HG02763 (cell line): ENCODE results near the gene NME5.
"Not testable (repeated sequence)": the region's sequence is repeated elsewhere in the genome, so short reads cannot be mapped to it uniquely, and the experiment has no call there.

Source experiments
- ATAC-seq: cut with Tn5 transposase; IDR thresholded peaks from one replicate; pipeline ENCODE4 v1.9.1; 2021; ENCODE audit warnings: mild to moderate bottlenecking, moderate library complexity; ENCODE audit not compliant: unreplicated experiment

The NME5 gene, protein sequence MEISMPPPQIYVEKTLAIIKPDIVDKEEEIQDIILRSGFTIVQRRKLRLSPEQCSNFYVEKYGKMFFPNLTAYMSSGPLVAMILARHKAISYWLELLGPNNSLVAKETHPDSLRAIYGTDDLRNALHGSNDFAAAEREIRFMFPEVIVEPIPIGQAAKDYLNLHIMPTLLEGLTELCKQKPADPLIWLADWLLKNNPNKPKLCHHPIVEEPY

GRCh38 chr5:138138949-138139780 lies at the start of gene NME5:
Gene NME5 (minus strand): TSS chr5:138139428. CDS start chr5:138138780, 648 bp downstream.
- no peak for ATAC-seq

GRCh38 chr5:138188626-138189025 lies 49.4 kb upstream of the NME5 start:
- no peak for ATAC-seq

DNA sequence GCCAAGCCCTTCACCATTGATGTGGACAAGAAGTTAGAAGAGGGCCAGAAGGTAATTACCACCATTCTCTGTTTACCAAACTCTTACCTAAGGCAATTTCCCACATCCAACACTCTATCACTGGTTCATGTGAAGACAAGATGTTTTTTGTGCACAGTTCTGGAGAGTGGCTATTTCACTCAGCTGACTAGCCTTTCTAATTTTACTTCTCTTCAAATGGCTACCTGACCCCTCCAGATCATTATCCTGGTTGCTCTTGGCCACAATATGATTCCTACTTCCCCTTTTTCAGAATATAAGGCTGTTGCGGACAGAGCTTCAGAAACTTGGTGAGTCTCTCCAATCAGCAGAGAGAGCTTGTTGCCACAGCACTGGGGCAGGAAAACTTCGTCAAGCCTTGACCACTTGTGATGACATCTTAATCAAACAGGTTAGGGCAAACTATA lies 46.8 kb upstream of the NME5 start:
- no peak for ATAC-seq

DNA sequence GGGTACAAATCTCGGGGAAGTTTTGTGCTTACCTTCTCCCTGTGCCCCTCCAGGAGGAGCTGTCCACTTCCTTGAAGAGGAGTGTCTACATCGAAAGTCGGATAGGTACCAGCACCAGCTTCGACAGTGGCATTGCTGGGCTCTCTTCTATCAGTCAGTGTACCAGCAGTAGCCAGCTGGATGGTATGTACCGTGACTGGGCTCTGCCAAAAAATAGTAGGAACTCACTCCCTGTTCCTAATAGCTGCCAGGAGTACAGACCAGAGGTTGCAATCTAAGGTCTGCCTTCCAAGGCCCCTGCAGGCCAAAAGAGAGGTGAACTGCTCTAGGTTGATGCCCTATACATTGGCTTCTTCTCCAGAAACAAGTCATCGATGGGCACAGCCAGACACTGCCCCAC lies 43.6 kb upstream of the NME5 start:
- ATAC-seq = no peak

DNA sequence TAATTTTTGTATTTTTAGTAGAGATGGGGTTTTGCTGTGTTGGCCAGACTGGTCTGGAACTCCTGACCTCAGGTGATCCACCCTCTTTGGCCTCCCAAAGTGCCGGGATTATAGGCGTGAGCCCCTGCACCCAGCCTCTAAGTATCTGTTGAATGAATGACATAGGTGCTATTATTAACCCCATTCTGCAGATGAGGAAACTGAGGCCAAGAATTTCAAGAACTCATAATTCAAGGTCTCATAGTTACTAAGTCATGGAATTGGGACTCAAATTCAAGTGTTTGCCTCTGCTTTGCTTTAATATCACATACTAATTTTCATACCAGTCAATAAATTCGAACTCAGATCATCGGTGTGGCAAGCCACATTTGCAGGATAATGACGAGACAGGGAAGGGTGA lies 41.6 kb upstream of the NME5 start:
- no peak for ATAC-seq

DNA sequence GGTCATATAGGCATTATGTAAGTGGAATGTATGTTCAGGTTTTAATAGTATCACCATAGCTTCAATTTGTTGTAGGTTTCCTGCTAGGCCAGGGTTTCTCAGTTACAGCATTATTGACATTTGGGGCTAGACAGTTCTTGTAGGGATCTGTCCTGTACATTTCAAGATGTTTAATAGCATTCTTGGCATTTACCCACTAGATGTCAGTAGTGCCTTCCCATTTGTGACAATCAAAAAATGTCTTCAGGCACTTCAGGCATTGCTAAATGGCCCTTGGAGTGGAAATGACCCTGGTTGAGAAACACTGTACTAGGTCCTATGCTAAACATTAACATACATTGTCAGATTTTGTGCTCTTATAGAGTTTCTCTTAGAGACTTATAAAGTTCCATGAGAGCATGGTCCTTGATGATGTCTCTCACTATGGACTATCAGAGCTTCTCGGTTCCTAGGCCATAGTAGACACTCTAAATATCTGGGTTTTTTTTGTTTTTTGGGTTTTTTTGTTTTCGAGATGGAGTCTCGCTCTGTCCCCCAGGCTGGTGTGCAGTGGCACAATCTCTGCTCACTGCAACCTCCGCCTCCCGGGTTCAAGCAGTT lies 41.1 kb upstream of the NME5 start:
- ATAC-seq = no peak

DNA sequence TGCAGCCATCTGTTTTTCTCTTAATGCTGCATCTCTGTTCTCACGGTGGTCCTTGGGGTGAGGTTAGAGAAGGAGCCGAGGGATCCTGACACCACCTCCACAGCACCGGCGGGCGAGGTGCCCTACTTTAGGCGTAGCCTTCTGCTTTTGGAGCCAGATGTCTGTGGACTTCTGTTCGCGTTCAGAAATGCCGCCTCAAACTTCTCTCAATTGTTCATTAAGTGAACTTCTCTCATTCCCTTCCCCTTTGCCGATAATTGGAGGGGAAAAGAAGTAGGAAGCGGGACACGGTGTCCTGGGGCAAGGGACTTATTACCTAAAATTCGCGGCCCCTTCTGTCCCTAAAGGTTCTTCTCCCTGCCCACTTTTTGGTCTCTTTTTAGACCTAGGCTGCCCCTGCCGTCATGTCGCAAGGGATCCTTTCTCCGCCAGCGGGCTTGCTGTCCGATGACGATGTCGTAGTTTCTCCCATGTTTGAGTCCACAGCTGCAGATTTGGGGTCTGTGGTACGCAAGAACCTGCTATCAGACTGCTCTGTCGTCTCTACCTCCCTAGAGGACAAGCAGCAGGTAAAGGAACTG lies 40.1 kb upstream of the NME5 start:
- ATAC-seq = no peak

DNA sequence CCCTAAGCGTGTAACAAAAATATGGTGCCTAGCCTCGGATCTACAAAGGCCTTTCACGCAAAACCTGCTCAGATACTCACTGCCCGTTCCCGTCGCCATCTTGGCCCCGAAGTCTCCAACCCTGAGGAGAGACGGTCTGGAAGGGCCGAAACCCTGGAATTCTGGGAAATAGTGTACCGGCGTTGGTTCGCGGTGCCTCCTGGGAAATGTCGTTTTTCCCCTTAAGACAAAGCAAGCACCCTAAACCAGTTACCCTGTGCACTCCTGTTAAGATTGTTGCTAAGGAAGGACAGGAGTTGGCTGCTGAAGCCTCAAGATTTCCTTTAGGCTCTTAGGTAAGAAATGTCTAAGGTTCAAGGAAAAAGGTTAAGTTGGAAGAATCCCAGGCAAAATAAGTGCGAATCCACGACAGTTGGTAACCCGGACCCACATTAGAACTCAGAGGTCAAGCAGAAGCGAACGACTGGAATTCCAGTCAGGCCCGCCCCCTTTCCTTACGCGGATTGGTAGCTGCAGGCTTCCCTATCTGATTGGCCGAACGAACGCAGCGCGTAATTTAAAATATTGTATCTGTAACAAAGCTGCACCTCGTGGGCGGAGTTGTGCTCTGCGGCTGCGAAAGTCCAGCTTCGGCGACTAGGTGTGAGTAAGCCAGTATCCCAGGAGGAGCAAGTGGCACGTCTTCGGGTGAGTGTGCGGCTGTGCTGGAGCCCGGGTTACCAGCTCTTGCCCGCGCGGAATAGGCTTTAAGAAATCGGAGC lies 39.5 kb upstream of the NME5 start, which contains the start of the genes BRD8 and KIF20A:
TSS of gene BRD8 (minus strand) at position 115 of the 761 bp plus-strand sequence. CDS start at position 99, 16 bp downstream.
TSS of gene KIF20A (plus strand) at position 597 of the 761 bp plus-strand sequence. CDS start 569 bp downstream, outside the sequence.
- peak; percentile 84 for ATAC-seq

DNA sequence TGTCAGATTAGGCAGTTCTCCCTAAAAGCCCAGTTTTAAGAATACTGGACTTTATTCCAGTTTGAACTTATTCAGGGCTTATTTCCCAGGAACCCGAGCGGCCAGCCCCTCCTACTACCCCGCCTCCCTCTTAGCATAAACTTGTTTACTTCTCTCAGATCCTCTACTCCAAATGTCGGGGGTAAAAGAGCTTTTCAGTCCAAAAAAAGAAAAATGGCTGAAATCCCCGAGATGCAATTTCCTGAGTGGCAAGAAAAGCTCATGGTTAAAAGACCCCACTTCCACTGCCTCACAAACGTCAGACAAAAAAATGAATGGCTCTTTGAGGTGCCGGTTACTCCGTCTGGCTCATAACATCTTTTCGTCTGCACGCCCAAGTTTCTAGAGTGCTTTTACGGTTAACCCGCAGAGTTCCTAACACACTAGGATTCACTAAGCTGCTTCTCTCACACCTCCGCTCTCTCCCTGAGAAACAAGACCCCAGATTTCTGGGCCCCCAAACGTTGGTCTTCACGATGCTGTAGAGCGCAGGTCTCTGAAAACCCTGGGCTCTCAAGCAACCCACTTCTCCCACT lies 38.8 kb upstream of the NME5 start:
- ATAC-seq = no peak

DNA sequence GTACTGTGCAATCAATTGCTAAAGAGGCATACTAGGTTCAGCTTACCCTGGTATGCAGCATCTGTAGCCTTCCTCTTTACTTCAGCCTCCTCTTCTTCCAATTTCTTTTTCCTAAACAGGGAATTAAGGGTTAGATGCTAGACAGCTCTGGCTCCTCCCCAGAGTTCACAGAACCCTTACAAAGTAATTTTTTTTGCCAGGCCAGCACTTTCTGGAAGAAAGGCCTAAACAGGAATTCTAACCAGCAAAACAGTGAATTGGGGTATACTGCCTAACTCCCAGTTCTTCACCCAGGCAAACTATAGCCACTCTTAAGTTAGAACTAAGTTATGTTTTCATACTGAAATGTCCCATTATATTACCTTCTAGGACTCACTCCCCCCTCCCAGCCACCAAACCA lies 31.1 kb upstream of the NME5 start:
- no peak for ATAC-seq

- no peak for ATAC-seq
These were observed 29.9 kb upstream of the NME5 start for GRCh38 chr5:138169124-138169523.

- no peak for ATAC-seq
These were observed 24.5 kb upstream of the NME5 start for GRCh38 chr5:138163721-138164120.

- ATAC-seq = no peak
These were observed 21.5 kb upstream of the NME5 start for GRCh38 chr5:138160706-138161105.

DNA sequence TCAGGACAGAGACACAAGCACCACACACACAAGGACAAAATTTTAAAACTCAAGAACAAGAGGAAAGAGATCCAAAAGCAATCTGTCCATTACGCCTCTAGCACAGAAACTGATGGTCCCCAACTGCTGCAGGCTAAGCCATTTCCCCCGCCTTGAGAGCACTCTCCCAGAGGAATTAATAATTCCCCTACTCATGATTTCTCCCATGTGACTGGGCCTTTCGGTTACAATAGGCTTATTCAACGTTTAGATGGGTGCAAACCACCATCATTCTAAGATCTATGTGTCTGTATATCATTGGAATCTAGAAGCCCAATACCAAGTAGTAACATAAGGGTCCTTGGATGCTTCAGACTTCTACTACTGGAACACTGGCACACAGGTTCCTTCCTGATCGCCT lies 20.4 kb upstream of the NME5 start:
- no peak for ATAC-seq

GRCh38 chr5:138157626-138158025 lies 18.4 kb upstream of the NME5 start:
- ATAC-seq = no peak

DNA sequence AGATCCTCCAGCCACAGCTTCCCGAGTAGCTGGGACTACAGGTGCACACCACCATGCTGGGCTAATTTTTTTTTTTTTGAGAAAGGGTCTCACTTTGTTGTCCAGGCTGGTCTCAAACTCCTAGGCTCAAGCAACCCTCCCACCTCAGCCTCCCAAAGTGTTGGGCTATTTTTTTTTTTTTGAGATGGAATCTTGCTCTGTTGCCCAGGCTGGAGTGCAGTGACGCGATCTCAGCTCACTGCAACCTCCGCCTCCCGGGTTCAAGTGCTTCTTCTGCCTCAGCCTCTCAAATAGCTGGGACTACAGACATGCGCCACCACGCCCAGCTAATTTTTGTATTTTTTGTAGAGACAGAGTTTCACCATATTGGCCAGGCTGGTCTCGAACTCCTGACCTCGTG lies 16.7 kb upstream of the NME5 start:
- ATAC-seq = not testable (repeated sequence)

DNA sequence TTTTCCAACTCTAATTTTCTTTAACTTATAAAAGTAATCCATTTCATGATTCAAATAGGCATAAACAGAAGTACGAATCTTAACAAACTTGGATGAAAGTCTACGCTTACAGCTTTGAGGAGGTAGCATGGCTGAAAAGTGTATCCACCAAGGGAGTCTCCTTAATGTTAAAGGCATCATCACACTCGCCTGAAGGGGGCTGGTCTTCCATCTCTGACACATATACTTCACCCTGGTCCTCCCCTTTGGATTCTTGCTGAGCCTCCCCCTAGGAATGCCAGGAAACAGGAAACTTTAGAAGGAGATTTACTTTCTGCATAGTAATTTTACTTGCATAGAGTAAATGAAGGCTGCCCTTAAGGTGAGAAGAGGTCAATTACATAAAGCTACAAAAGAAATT lies 10.3 kb upstream of the NME5 start:
- ATAC-seq = no peak

DNA sequence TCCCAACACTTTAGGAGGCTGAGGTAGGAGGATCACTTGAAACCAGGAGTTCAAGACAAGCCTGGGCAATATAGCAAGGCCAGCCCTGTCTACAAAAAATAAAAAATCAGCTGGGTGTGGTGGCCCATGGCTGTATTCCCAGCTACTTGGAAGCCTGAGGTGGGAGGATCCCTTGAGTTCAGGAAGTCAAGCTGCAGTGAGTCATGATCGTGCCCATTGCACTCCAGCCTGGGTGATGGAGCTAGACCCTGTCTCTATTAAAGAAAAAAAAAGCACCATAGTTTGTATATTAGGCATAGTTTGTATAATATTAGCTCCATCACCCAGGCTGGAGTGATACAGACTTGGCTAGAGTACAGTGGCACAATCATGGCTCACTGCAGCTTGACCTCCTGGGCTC lies 9.6 kb upstream of the NME5 start:
- no peak for ATAC-seq

GRCh38 chr5:138143578-138143977 lies 4.3 kb upstream of the NME5 start:
- ATAC-seq = not testable (repeated sequence)

DNA sequence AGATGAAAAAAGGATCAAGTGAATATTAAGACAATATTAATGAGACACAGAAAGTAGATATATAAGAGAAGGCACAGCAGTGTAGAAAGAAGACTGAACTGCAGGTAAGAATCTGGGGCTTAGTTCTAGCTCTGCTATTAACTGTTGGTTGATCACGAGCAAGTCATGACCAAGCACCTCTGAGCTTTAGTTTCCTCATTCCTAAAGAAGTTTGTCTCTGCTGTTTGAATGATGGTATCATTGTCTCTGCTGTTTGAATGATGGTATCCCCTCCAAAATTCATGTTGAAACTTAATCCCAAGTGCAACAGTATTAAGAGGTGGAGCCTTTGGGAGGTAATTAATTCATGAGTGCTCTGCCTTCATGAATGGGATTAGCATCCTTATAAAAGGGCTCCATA lies 2.5 kb upstream of the NME5 start:
- ATAC-seq = no peak
